NCI-H128 (cell line): Measurements from ENCODE around the gene MMUT.
A peak's percentile ranks its signal among the peaks of the same experiment; 100 is the strongest.
"Not testable (repeated sequence)": the region's sequence is repeated elsewhere in the genome, so short reads cannot be mapped to it uniquely, and the experiment has no call there.

ENCODE experiments used
- DNase-seq: peaks from one replicate; lab custom pipeline; 2025; ENCODE audit not compliant: unreplicated experiment; lab: John Stamatoyannopoulos, UW

Gene MMUT

DNA sequence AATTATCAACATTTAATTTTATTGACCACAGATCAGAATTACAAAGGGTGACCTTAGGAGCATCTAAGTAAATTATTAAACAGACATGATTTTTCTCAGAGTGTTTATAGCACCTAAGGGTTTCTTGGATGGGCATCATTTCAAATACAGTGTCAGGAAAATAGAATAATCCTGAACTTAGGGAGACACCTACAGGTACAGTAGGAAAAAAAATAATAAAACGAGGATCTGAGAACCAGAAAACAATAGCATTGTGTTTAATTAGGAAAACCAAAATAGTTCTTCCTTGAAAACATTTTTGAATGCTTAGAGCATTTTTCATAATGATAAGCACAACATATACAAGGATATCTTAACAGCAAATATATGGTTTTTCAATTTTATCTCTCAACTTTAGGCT lies 39.2 kb downstream of the MMUT start:
- no peak for DNase-seq

DNA sequence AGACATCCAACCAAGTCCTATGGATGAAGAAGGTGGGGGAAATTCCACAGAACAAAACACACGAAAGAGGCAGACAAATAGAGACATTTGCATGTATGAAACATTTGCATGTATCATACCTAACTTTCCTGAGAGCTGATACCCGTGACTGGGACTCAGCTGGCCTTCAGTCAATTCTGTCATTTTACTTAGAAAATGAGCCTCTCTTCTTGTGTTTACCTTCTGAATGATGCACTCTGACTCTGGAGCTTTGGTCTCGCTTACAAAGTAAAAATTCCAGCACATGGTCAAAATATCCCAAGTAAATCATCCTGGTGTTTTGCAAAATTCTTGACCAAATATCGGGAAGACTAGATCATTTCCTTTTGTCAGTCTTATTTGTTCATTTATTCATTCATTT lies 46.9 kb downstream of the MMUT start:
- DNase-seq, result no peak

DNA sequence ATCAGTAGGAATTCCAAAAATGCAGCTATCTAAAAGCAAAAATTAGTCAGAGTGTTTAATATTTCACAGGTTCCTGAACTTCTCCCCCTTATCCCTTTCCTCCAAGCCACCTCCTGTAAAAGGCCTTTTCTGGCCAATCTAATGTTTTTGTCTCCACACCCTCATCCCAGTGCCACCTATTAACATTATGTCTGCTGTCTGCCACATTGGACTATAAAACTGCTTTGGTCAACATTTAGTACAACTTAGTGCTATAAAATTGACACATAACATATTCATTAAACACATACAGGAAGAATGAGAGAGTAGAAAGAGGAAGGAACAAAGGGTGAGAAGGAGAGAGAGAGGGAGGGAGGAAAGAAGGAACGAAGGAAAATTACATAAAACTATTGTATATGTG lies 47.7 kb downstream of the MMUT start:
- DNase-seq, result no peak

DNA sequence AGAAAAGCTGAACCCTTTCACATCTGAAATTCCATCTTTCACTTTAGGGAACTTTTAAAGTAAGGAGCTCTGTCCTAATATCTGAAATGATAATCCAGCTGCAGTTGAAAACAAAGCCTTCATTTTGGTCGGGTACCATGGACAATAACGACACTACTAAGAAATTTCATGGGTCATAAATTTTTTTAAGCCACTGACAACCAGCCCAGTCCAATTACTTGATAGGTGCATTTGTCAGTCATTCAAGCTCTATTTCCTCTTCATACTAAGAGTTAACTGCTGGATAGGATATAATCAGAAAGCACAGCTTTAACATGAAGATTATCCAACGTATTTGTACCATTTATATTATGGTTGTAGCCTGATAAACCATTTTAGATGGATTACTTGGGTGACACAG lies 52.5 kb downstream of the MMUT start:
- DNase-seq, result no peak

DNA sequence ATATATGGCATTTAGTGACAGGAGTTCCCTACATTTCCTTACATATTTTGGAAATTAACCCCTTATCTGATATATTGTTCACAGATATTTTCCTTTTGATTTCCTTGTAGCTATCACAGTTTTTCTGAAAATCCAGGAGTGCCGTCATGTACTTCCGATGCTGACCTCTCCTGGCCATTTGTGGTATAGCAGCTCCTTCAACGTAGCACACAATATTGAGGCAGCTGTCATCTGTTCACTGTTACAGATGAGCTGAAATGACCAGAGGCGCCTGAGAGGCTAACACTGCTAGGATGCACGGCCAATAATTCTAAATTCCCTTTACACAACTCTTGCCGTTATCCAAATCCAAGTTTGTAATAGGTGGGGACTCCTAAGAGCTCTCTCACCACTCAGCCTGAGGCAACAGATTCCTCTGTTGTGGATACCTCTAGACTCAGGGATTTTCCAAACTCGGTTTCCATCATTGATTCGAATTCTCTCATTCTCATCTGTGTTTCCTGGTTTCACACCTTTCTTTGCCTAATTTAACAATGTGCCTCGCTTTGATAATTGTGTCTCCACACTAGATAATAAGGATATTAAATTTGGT lies 53.0 kb downstream of the MMUT start:
- peak; percentile 43 for DNase-seq

- DNase-seq, result no peak
Measured at GRCh38 chr6:49406250-49406970, 56.6 kb downstream of the MMUT start.

- no peak for DNase-seq
Measured at GRCh38 chr6:49401063-49401462, 62.0 kb downstream of the MMUT start.

DNA sequence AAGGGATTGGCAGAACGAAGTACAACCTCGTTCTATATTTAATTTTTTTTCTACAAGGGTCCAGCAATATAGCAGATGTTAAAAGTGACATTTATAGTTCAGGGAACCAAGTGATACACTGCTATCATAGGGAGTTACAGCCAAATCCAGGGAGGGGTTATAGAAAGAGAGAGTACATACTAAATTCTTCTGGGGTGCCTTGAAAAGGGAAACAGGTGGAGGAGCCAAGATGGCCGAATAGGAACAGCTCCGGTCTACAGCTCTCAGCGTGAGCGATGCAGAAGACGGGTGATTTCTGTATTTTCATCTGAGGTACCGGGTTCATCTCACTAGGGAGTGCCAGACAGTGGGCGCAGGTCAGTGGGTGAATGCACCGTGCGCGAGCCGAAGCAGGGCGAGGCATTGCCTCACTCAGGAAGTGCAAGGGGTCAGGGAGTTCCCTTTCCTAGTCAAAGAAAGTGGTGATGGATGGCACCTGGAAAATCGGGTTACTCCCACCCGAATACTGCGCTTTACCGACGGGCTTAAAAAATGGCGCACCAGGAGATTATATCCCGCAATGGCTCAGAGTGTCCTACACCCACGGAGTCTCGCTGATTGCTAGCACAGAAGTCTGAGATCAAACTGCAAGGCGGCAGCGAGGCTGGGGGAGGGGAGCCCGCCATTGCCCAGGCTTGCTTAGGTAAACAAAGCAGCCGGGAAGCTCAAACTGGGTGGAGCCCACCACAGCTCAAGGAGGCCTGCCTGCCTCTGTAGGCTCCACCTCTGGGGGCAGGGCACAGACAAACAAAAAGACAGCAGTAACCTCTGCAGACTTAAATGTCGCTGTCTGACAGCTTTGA lies 76.2 kb downstream of the MMUT start:
- DNase-seq, result not testable (repeated sequence)

DNA sequence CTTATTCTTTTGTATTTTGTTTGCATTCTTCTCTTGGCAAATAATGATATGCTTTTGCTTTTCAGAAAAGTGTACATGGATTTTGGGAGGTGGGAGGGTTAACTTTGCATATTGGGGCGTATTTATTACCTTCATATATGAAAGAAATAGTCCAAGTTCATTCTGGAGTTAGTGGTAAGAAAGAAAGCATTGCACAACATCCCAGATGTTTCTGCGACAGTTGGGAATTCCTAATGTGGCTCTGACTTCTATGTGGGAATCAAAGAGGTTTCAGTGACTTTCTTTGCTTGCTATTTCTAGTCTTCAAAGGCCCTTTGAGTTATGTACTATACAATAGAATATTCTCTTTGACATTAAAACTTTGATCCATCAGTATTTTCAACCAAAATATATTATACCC lies 78.1 kb downstream of the MMUT start:
- no peak for DNase-seq
